Pons (tissue), 1 donor: ENCODE data around the gene ATP8A1.

Experiments
- DNase-seq: peaks from one replicate; pipeline ENCODE4 v3.0.0-alpha.2; 2016; ENCODE audit warnings: low spot score

ATP8A1 gene

GRCh38 chr4:42649870-42650269 lies 7.0 kb downstream of the ATP8A1 start:
- no peak for DNase-seq

GRCh38 chr4:42646999-42647541 lies 9.8 kb downstream of the ATP8A1 start:
- no peak for DNase-seq

GRCh38 chr4:42646013-42646784 lies 10.7 kb downstream of the ATP8A1 start:
- peak; percentile 83 for DNase-seq

- DNase-seq: no peak
Observed at GRCh38 chr4:42644897-42645296, 12.0 kb downstream of the ATP8A1 start.

- DNase-seq: no peak
Observed at GRCh38 chr4:42643685-42644084, 13.2 kb downstream of the ATP8A1 start.

- no peak for DNase-seq
Observed at GRCh38 chr4:42642845-42643615, 13.9 kb downstream of the ATP8A1 start.

GRCh38 chr4:42642101-42642797 lies 14.7 kb downstream of the ATP8A1 start:
- DNase-seq: no peak

- DNase-seq: no peak
Observed at GRCh38 chr4:42641656-42642055, 15.2 kb downstream of the ATP8A1 start.

- no peak for DNase-seq
Observed at GRCh38 chr4:42641161-42641560, 15.7 kb downstream of the ATP8A1 start.

- DNase-seq: no peak
Observed at GRCh38 chr4:42640613-42641012, 16.3 kb downstream of the ATP8A1 start.

- DNase-seq: no peak
Observed at GRCh38 chr4:42638993-42639392, 17.9 kb downstream of the ATP8A1 start.

GRCh38 chr4:42638321-42638720 lies 18.6 kb downstream of the ATP8A1 start:
- DNase-seq: no peak

GRCh38 chr4:42637867-42638266 lies 19.0 kb downstream of the ATP8A1 start:
- no peak for DNase-seq

GRCh38 chr4:42637104-42637503 lies 19.8 kb downstream of the ATP8A1 start:
- DNase-seq: no peak

- no peak for DNase-seq
Observed at GRCh38 chr4:42636645-42636949, 20.3 kb downstream of the ATP8A1 start.

GRCh38 chr4:42633605-42634388 lies 23.1 kb downstream of the ATP8A1 start:
- DNase-seq: no peak

GRCh38 chr4:42632653-42633382 lies 24.1 kb downstream of the ATP8A1 start:
- DNase-seq: peak; percentile 77

GRCh38 chr4:42630908-42631307 lies 26.0 kb downstream of the ATP8A1 start:
- DNase-seq: no peak

GRCh38 chr4:42628740-42629139 lies 28.2 kb downstream of the ATP8A1 start:
- no peak for DNase-seq

GRCh38 chr4:42627885-42628646 lies 28.8 kb downstream of the ATP8A1 start:
- peak; percentile 72 for DNase-seq
